ENCODE data around the gene ETFBKMT.
"Not testable (repeated sequence)": the region's sequence is repeated elsewhere in the genome, so short reads cannot be mapped to it uniquely, and the experiment has no call there.

ETFBKMT gene

GRCh38 chr12:31655792-31656191, 3.7 kb upstream of the ETFBKMT start:
- DNase-seq (ENCODE audit: low read depth) = no peak
- no peak overlapping the region for H3K4me3 ChIP-seq (replicated peaks; ENCODE audit: low read depth, low read length)
- no peak for TF ChIP-seq CTCF (IDR thresholded peaks at IDR 0.05; ENCODE audit: low read length, missing control alignments)

- DNase-seq (ENCODE audit: low read depth) = no peak
- no peak for TF ChIP-seq CTCF (IDR thresholded peaks at IDR 0.05; ENCODE audit: low read length, missing control alignments)
Observed at GRCh38 chr12:31658471-31659086, 909 bp upstream of the ETFBKMT start.

GRCh38 chr12:31662176-31662849, 2.8 kb downstream of the ETFBKMT start:
- DNase-seq (ENCODE audit: low read depth) = no peak
- no peak overlapping the region for H3K4me3 ChIP-seq (replicated peaks; ENCODE audit: low read depth, low read length)
- TF ChIP-seq CTCF (IDR thresholded peaks at IDR 0.05; ENCODE audit: low read length, missing control alignments) = no peak

More at GRCh38 chr12:31658471-31659086, 909 bp upstream of the ETFBKMT start:
- H3K4me3 ChIP-seq (replicated peaks; ENCODE audit: low read depth, low read length) = peak overlapping the region; percentile 87

- no peak overlapping the region for H3K4me3 ChIP-seq (replicated peaks; ENCODE audit: low read depth, low read length)
Observed at GRCh38 chr12:31663576-31663975, 4.1 kb downstream of the ETFBKMT start.

GRCh38 chr12:31664038-31664437, 4.5 kb downstream of the ETFBKMT start:
- TF ChIP-seq CTCF (IDR thresholded peaks at IDR 0.05; ENCODE audit: low read length, missing control alignments) = no peak
- no peak overlapping the region for H3K4me3 ChIP-seq (replicated peaks; ENCODE audit: low read depth, low read length)
- DNase-seq (ENCODE audit: low read depth) = no peak

More at GRCh38 chr12:31663576-31663975, 4.1 kb downstream of the ETFBKMT start:
- no peak for TF ChIP-seq CTCF (IDR thresholded peaks at IDR 0.05; ENCODE audit: low read length, missing control alignments)
- DNase-seq (ENCODE audit: low read depth) = no peak

DNA sequence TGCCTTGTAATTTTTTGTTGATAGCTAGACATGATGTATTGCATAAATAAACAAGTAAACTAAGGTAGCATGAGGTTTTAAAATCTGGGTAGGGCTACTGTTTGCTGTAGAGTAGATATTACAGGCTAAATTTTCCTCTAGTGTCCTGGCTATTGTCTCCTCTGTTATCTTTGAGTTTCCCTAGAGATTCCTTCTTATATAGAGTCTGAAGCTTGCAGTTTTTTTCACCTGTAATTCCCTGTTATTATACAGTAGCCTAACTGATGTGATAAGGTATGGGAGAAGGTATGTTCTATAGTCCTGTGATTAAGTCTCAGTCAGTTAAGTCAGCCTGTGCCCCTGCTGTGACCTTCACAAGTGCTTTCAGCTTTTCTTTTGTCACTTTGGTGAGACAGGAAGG, 9.5 kb downstream of the ETFBKMT start:
- no peak overlapping the region for H3K4me3 ChIP-seq (replicated peaks; ENCODE audit: low read depth, low read length)
- DNase-seq (ENCODE audit: low read depth) = no peak
- TF ChIP-seq CTCF (IDR thresholded peaks at IDR 0.05; ENCODE audit: low read length, missing control alignments) = no peak

DNA sequence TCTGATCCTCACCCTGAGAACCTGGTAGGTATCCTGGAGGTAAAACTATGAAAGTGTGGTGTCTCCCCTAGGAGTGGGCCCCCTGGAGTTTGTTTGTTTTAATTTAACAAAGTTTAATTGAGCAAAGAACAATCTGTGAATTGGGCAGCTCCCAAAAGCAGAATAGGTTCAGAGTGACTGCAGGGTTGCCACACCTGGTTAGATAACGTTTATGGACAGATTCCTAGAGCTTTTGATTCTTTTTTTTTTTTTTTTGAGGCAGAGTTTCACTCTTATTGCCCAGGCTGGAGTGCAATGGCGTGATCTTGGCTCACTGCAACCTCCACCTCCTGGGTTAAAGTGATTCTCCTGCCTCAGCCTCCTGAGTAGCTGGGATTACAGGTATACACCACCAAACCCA, 10.1 kb downstream of the ETFBKMT start:
- not testable (repeated sequence) for DNase-seq (ENCODE audit: low read depth); H3K4me3 ChIP-seq (replicated peaks; ENCODE audit: low read depth, low read length)

Measured in fibroblast of pulmonary artery (primary cell).